ENCODE results near the gene CYBC1. TPM values are rescaled to one million over a fixed set of nuclear protein-coding genes. Genes with fewer than 3 reads are reported as not detected.

CYBC1 gene
- total RNA-seq, 1 experiment from 2014 or later = 95.4 TPM

- DNase-seq (ENCODE audit: low read depth, low spot score) = no peak
- BruUV-seq (replicated peaks) = no TSS peak
- intact Hi-C loops (cut with micrococcal nuclease) = no loop called here
- H3K27me3 ChIP-seq (ENCODE audit: insufficient read depth, low read length) = no peaks in the 10 kb centered on the region
- POLR2A ChIA-PET = no interaction called here
- H4K20me1 ChIP-seq (ENCODE audit: insufficient read depth) = no peaks in the 10 kb centered on the region
- CTCF ChIA-PET = no interaction called here
- ATAC-seq = no peak
- H3K36me3 ChIP-seq (ENCODE audit: control insufficient read depth in 1 of 2, insufficient read depth in 2 of 2, low read length in 2 of 2) = peaks cover 14 to 41% of the 10 kb centered on the region in 2 experiments; a peak in 3 of 4 replicates
- H3K4me3 ChIP-seq (replicated peaks in 1 of 2; ENCODE audit: low read depth in 1 of 2, low read length in 2 of 2) = no peak overlapping the region
- TF ChIP-seq SRF (IDR thresholded peaks at IDR 0.05; ENCODE audit: low read depth) = no peak
- no peak for TF ChIP-seq SIN3A (IDR thresholded peaks at IDR 0.05; ENCODE audit: low read depth)
- no peak for TF ChIP-seq MAX (IDR thresholded peaks at IDR 0.05)
- TF ChIP-seq ELF1 (IDR thresholded peaks at IDR 0.05; ENCODE audit: borderline replicate concordance, low read depth) = no peak
- no peak for TF ChIP-seq ZBTB33 (IDR thresholded peaks at IDR 0.05; ENCODE audit: extremely low read depth, insufficient replicate concordance, low read length)
- no peak for TF ChIP-seq EZH2 (IDR thresholded peaks at IDR 0.05)
- no peak for TF ChIP-seq YY1 (IDR thresholded peaks at IDR 0.05; ENCODE audit: extremely low read depth, insufficient replicate concordance, low read depth, low read length)
- TF ChIP-seq CTCF (IDR thresholded peaks at IDR 0.05 in 2 of 3, conservative IDR thresholded peaks at IDR 0.05 in 1 of 3; ENCODE audit: borderline replicate concordance in 1 of 3, insufficient read depth in 1 of 3, low read depth in 2 of 3, low read length in 2 of 3) = no peak
- TF ChIP-seq EZH2phosphoT487 (IDR thresholded peaks at IDR 0.05; ENCODE audit: borderline replicate concordance) = no peak
- TF ChIP-seq RAD21 (IDR thresholded peaks at IDR 0.05; ENCODE audit: low read depth) = no peak
- no peak for TF ChIP-seq CBX3 (IDR thresholded peaks at IDR 0.05; ENCODE audit: low read depth)
- no peak for TF ChIP-seq EGR1 (IDR thresholded peaks at IDR 0.05; ENCODE audit: low read depth)
- TF ChIP-seq ATF3 (IDR thresholded peaks at IDR 0.05) = no peak
- TF ChIP-seq ZNF274 (IDR thresholded peaks at IDR 0.05; ENCODE audit: low read depth, low read length) = no peak
- no peak for TF ChIP-seq POLR2A (IDR thresholded peaks at IDR 0.05; ENCODE audit: borderline replicate concordance, extremely low read depth, insufficient read depth, insufficient read length)
- no peak for TF ChIP-seq SP1 (IDR thresholded peaks at IDR 0.05; ENCODE audit: low read depth)
- no peak overlapping the region for H2AFZ ChIP-seq (ENCODE audit: low read depth, low read length, poor library complexity, severe bottlenecking)
- no peak overlapping the region for H3K27ac ChIP-seq (ENCODE audit: low read depth, low read length)
- H3K4me1 ChIP-seq (ENCODE audit: control insufficient read depth in 1 of 2, insufficient read depth in 2 of 2, low read length in 2 of 2) = peaks cover 0 to 8% of the 10 kb centered on the region in 2 experiments; a peak in 3 of 4 replicates
- H3K9me3 ChIP-seq (ENCODE audit: control insufficient read depth in 1 of 2, insufficient read depth in 1 of 2, low read depth in 1 of 2, low read length in 2 of 2) = no peaks in the 10 kb centered on the region
- RAD21 ChIA-PET (ENCODE audit: low non-redundant PET in 1 of 2, low total read pairs in 2 of 2, uncharacterized antibody in 2 of 2, unreplicated experiment in 2 of 2) = no interaction called here
- no peak overlapping the region for H3K9ac ChIP-seq (ENCODE audit: low read length)
- H3K79me2 ChIP-seq (ENCODE audit: insufficient read depth, low read length) = peaks cover 5% of the 10 kb centered on the region; the same call in 1 of the 2 replicates
- H3K9me2 ChIP-seq (ENCODE audit: insufficient read depth) = no peaks in the 10 kb centered on the region
- H3K4me2 ChIP-seq (ENCODE audit: low read length) = no peak overlapping the region
Measured at GRCh38 chr17:82463391-82463790, 12.8 kb upstream of the CYBC1 start.

Measured in HCT116 (cell line).